ENCODE data around the gene ARID5B. TPM values are rescaled to one million over a fixed set of nuclear protein-coding genes. Genes with fewer than 3 reads are reported as not detected.
A peak's percentile ranks its signal among the peaks of the same experiment; 100 is the strongest.

Gene ARID5B
- total and polyA plus RNA-seq, 2 donors = 11.3 to 18.6 TPM

GRCh38 chr10:62109587-62110293 lies 208.2 kb downstream of the ARID5B start:
- Histone ChIP-seq H3K4me3 (ENCODE audit: low read length in 2 of 2) (no peak overlapping the region), H3K36me3 (ENCODE audit: control insufficient read depth in 2 of 2, insufficient read depth in 2 of 2, low read length in 1 of 2) (no peaks in the 10 kb centered on the region), H3K27ac (ENCODE audit: low read depth in 1 of 2, low read length in 1 of 2) (no peak overlapping the region), H3K4me1 (ENCODE audit: control insufficient read depth in 2 of 2, insufficient read depth in 2 of 2, low read length in 2 of 2) (peaks cover 6 to 14% of the 10 kb centered on the region in 2 donors), H3K27me3 (ENCODE audit: control insufficient read depth in 2 of 2, insufficient read depth in 1 of 2, low read length in 1 of 2) (no peaks in the 10 kb centered on the region), H3K9me3 (ENCODE audit: control insufficient read depth in 2 of 2, insufficient read depth in 1 of 2, low read length in 1 of 2) (no peaks in the 10 kb centered on the region)
- peak in 1 of 9 donors; percentile 21 for DNase-seq (ENCODE audit: low read depth in 6 of 9, low spot score in 9 of 9)
- WGBS = 97% methylated on average over 1 of the region's 1 CpG

GRCh38 chr10:62112300-62112699 lies 210.8 kb downstream of the ARID5B start:
- Histone ChIP-seq H3K4me3 (ENCODE audit: low read length in 2 of 2) (no peak overlapping the region), H3K4me1 (ENCODE audit: control insufficient read depth in 2 of 2, insufficient read depth in 2 of 2, low read length in 2 of 2) (peaks cover 6 to 14% of the 10 kb centered on the region in 2 donors), H3K9me3 (ENCODE audit: control insufficient read depth in 2 of 2, insufficient read depth in 1 of 2, low read length in 1 of 2) (no peaks in the 10 kb centered on the region), H3K27ac (ENCODE audit: low read depth in 1 of 2, low read length in 1 of 2) (no peak overlapping the region), H3K27me3 (ENCODE audit: control insufficient read depth in 2 of 2, insufficient read depth in 1 of 2, low read length in 1 of 2) (no peaks in the 10 kb centered on the region), H3K36me3 (ENCODE audit: control insufficient read depth in 2 of 2, insufficient read depth in 2 of 2, low read length in 1 of 2) (no peaks in the 10 kb centered on the region)
- DNase-seq (ENCODE audit: low read depth in 6 of 9, low spot score in 9 of 9) = no peak

GRCh38 chr10:62112963-62113362 lies 211.5 kb downstream of the ARID5B start:
- no peak overlapping the region for H3K4me3 ChIP-seq (ENCODE audit: low read length in 2 of 2)
- 97% methylated on average over 4 of the region's 4 CpGs for WGBS
- H3K27me3 ChIP-seq (ENCODE audit: control insufficient read depth in 2 of 2, insufficient read depth in 1 of 2, low read length in 1 of 2) = no peaks in the 10 kb centered on the region
- peaks cover 6 to 14% of the 10 kb centered on the region in 2 donors for H3K4me1 ChIP-seq (ENCODE audit: control insufficient read depth in 2 of 2, insufficient read depth in 2 of 2, low read length in 2 of 2)
- H3K36me3 ChIP-seq (ENCODE audit: control insufficient read depth in 2 of 2, insufficient read depth in 2 of 2, low read length in 1 of 2) = no peaks in the 10 kb centered on the region
- DNase-seq (ENCODE audit: low read depth in 6 of 9, low spot score in 9 of 9) = no peak
- no peaks in the 10 kb centered on the region for H3K9me3 ChIP-seq (ENCODE audit: control insufficient read depth in 2 of 2, insufficient read depth in 1 of 2, low read length in 1 of 2)
- no peak overlapping the region for H3K27ac ChIP-seq (ENCODE audit: low read depth in 1 of 2, low read length in 1 of 2)

- H3K4me3 ChIP-seq (ENCODE audit: low read length in 2 of 2) = no peak overlapping the region
- no peak for DNase-seq (ENCODE audit: low read depth in 6 of 9, low spot score in 9 of 9)
- no peaks in the 10 kb centered on the region for H3K27me3 ChIP-seq (ENCODE audit: control insufficient read depth in 2 of 2, insufficient read depth in 1 of 2, low read length in 1 of 2)
- H3K9me3 ChIP-seq (ENCODE audit: control insufficient read depth in 2 of 2, insufficient read depth in 1 of 2, low read length in 1 of 2) = no peaks in the 10 kb centered on the region
- 96% methylated on average over 4 of the region's 4 CpGs for WGBS
- H3K27ac ChIP-seq (ENCODE audit: low read depth in 1 of 2, low read length in 1 of 2) = no peak overlapping the region
- peaks cover 5 to 10% of the 10 kb centered on the region in 2 donors for H3K4me1 ChIP-seq (ENCODE audit: control insufficient read depth in 2 of 2, insufficient read depth in 2 of 2, low read length in 2 of 2)
- no peaks in the 10 kb centered on the region for H3K36me3 ChIP-seq (ENCODE audit: control insufficient read depth in 2 of 2, insufficient read depth in 2 of 2, low read length in 1 of 2)
These were observed 212.2 kb downstream of the ARID5B start for GRCh38 chr10:62113680-62114079.

- Histone ChIP-seq H3K36me3 (ENCODE audit: control insufficient read depth in 2 of 2, insufficient read depth in 2 of 2, low read length in 1 of 2) (no peaks in the 10 kb centered on the region), H3K27me3 (ENCODE audit: control insufficient read depth in 2 of 2, insufficient read depth in 1 of 2, low read length in 1 of 2) (no peaks in the 10 kb centered on the region), H3K27ac (ENCODE audit: low read depth in 1 of 2, low read length in 1 of 2) (no peak overlapping the region), H3K4me3 (ENCODE audit: low read length in 2 of 2) (no peak overlapping the region), H3K4me1 (ENCODE audit: control insufficient read depth in 2 of 2, insufficient read depth in 2 of 2, low read length in 2 of 2) (no peaks in the 10 kb centered on the region), H3K9me3 (ENCODE audit: control insufficient read depth in 2 of 2, insufficient read depth in 1 of 2, low read length in 1 of 2) (no peaks in the 10 kb centered on the region)
- no peak for DNase-seq (ENCODE audit: low read depth in 6 of 9, low spot score in 9 of 9)
- 97% methylated on average over 4 of the region's 4 CpGs for WGBS
These were observed 213.8 kb downstream of the ARID5B start for GRCh38 chr10:62115321-62115720.

- Histone ChIP-seq H3K9me3 (ENCODE audit: control insufficient read depth in 2 of 2, insufficient read depth in 1 of 2, low read length in 1 of 2) (no peaks in the 10 kb centered on the region), H3K27ac (ENCODE audit: low read depth in 1 of 2, low read length in 1 of 2) (no peak overlapping the region), H3K4me1 (ENCODE audit: control insufficient read depth in 2 of 2, insufficient read depth in 2 of 2, low read length in 2 of 2) (no peaks in the 10 kb centered on the region), H3K36me3 (ENCODE audit: control insufficient read depth in 2 of 2, insufficient read depth in 2 of 2, low read length in 1 of 2) (no peaks in the 10 kb centered on the region), H3K4me3 (ENCODE audit: low read length in 2 of 2) (no peak overlapping the region), H3K27me3 (ENCODE audit: control insufficient read depth in 2 of 2, insufficient read depth in 1 of 2, low read length in 1 of 2) (no peaks in the 10 kb centered on the region)
- WGBS = 98% methylated on average over 5 of the region's 5 CpGs
- DNase-seq (ENCODE audit: low read depth in 6 of 9, low spot score in 9 of 9) = no peak
These were observed 214.3 kb downstream of the ARID5B start for GRCh38 chr10:62115842-62116241.

GRCh38 chr10:62116896-62117295 lies 215.4 kb downstream of the ARID5B start:
- no peak overlapping the region for H3K27ac ChIP-seq (ENCODE audit: low read depth in 1 of 2, low read length in 1 of 2)
- H3K4me1 ChIP-seq (ENCODE audit: control insufficient read depth in 2 of 2, insufficient read depth in 2 of 2, low read length in 2 of 2) = no peaks in the 10 kb centered on the region
- WGBS = 97% methylated on average over 6 of the region's 6 CpGs
- no peaks in the 10 kb centered on the region for H3K36me3 ChIP-seq (ENCODE audit: control insufficient read depth in 2 of 2, insufficient read depth in 2 of 2, low read length in 1 of 2)
- H3K9me3 ChIP-seq (ENCODE audit: control insufficient read depth in 2 of 2, insufficient read depth in 1 of 2, low read length in 1 of 2) = no peaks in the 10 kb centered on the region
- no peak for DNase-seq (ENCODE audit: low read depth in 6 of 9, low spot score in 9 of 9)
- no peak overlapping the region for H3K4me3 ChIP-seq (ENCODE audit: low read length in 2 of 2)
- no peaks in the 10 kb centered on the region for H3K27me3 ChIP-seq (ENCODE audit: control insufficient read depth in 2 of 2, insufficient read depth in 1 of 2, low read length in 1 of 2)

- H3K4me3 ChIP-seq (ENCODE audit: low read length in 2 of 2) = no peak overlapping the region
- H3K4me1 ChIP-seq (ENCODE audit: control insufficient read depth in 2 of 2, insufficient read depth in 2 of 2, low read length in 2 of 2) = no peaks in the 10 kb centered on the region
- no peak overlapping the region for H3K27ac ChIP-seq (ENCODE audit: low read depth in 1 of 2, low read length in 1 of 2)
- 95% methylated on average over 1 of the region's 1 CpG for WGBS
- DNase-seq (ENCODE audit: low read depth in 6 of 9, low spot score in 9 of 9) = no peak
- H3K27me3 ChIP-seq (ENCODE audit: control insufficient read depth in 2 of 2, insufficient read depth in 1 of 2, low read length in 1 of 2) = no peaks in the 10 kb centered on the region
- peaks cover 0 to 9% of the 10 kb centered on the region in 2 donors for H3K9me3 ChIP-seq (ENCODE audit: control insufficient read depth in 2 of 2, insufficient read depth in 1 of 2, low read length in 1 of 2)
- H3K36me3 ChIP-seq (ENCODE audit: control insufficient read depth in 2 of 2, insufficient read depth in 2 of 2, low read length in 1 of 2) = no peaks in the 10 kb centered on the region
These were observed 219.7 kb downstream of the ARID5B start for GRCh38 chr10:62121187-62121530.

GRCh38 chr10:62127975-62128374 lies 226.5 kb downstream of the ARID5B start:
- H3K27me3 ChIP-seq (ENCODE audit: control insufficient read depth in 2 of 2, insufficient read depth in 1 of 2, low read length in 1 of 2) = no peaks in the 10 kb centered on the region
- H3K4me3 ChIP-seq (ENCODE audit: low read length in 2 of 2) = no peak overlapping the region
- no peak overlapping the region for H3K27ac ChIP-seq (ENCODE audit: low read depth in 1 of 2, low read length in 1 of 2)
- 96% methylated on average over 2 of the region's 2 CpGs for WGBS
- H3K36me3 ChIP-seq (ENCODE audit: control insufficient read depth in 2 of 2, insufficient read depth in 2 of 2, low read length in 1 of 2) = no peaks in the 10 kb centered on the region
- DNase-seq (ENCODE audit: low read depth in 6 of 9, low spot score in 9 of 9) = no peak
- peaks cover 0 to 12% of the 10 kb centered on the region in 2 donors for H3K9me3 ChIP-seq (ENCODE audit: control insufficient read depth in 2 of 2, insufficient read depth in 1 of 2, low read length in 1 of 2)
- no peaks in the 10 kb centered on the region for H3K4me1 ChIP-seq (ENCODE audit: control insufficient read depth in 2 of 2, insufficient read depth in 2 of 2, low read length in 2 of 2)

All from thymus (tissue), 11 donors.